Measurements from ENCODE around the gene USP38.
A peak's percentile ranks its signal among the peaks of the same experiment; 100 is the strongest.

USP38 gene

GRCh38 chr4:143185253-143186107, 763 bp downstream of the USP38 start:
- WGBS, 2 experiments (ENCODE audit: insufficient coverage in 2 of 2) = 0% methylated on average over 45 to 46 of the region's 50 CpGs
- H3K4me1 ChIP-seq (ENCODE audit: control insufficient read depth, insufficient read depth, low read length, poor library complexity, severe bottlenecking) = peaks cover 6% of the 10 kb centered on the region
- H3K27ac ChIP-seq (ENCODE audit: low read depth, low read length, severe bottlenecking) = peak overlapping the region; percentile 82
- no peaks in the 10 kb centered on the region for H3K9me3 ChIP-seq (ENCODE audit: control insufficient read depth, low read length)
- peaks cover 14% of the 10 kb centered on the region for H3K36me3 ChIP-seq (ENCODE audit: control insufficient read depth, insufficient read depth, low read length)
- peak overlapping the region; percentile 98 for H3K4me3 ChIP-seq (ENCODE audit: extremely low read depth, insufficient read depth, low read length, poor library complexity, severe bottlenecking)

- WGBS, 2 experiments (ENCODE audit: insufficient coverage in 2 of 2) = 5 to 7% methylated on average over 3 to 5 of the region's 6 CpGs
- Histone ChIP-seq H3K27ac (ENCODE audit: low read depth, low read length, severe bottlenecking) (peak overlapping the region; percentile 57), H3K9me3 (ENCODE audit: control insufficient read depth, low read length) (no peaks in the 10 kb centered on the region), H3K4me1 (ENCODE audit: control insufficient read depth, insufficient read depth, low read length, poor library complexity, severe bottlenecking) (peaks cover 6% of the 10 kb centered on the region), H3K36me3 (ENCODE audit: control insufficient read depth, insufficient read depth, low read length) (peaks cover 22% of the 10 kb centered on the region), H3K4me3 (ENCODE audit: extremely low read depth, insufficient read depth, low read length, poor library complexity, severe bottlenecking) (peak overlapping the region; percentile 98)
Observed at GRCh38 chr4:143186212-143186611, 1.5 kb downstream of the USP38 start.

GRCh38 chr4:143186649-143187048, 1.9 kb downstream of the USP38 start:
- H3K36me3 ChIP-seq (ENCODE audit: control insufficient read depth, insufficient read depth, low read length) = peaks cover 25% of the 10 kb centered on the region
- H3K4me3 ChIP-seq (ENCODE audit: extremely low read depth, insufficient read depth, low read length, poor library complexity, severe bottlenecking) = peak overlapping the region; percentile 98
- peak overlapping the region; percentile 57 for H3K27ac ChIP-seq (ENCODE audit: low read depth, low read length, severe bottlenecking)
- H3K4me1 ChIP-seq (ENCODE audit: control insufficient read depth, insufficient read depth, low read length, poor library complexity, severe bottlenecking) = peaks cover 6% of the 10 kb centered on the region
- no peaks in the 10 kb centered on the region for H3K9me3 ChIP-seq (ENCODE audit: control insufficient read depth, low read length)
- WGBS, 2 experiments (ENCODE audit: insufficient coverage in 2 of 2) = 0 to 10% methylated on average over 4 of the region's 7 CpGs

- H3K4me1 ChIP-seq (ENCODE audit: control insufficient read depth, insufficient read depth, low read length, poor library complexity, severe bottlenecking) = peaks cover 6% of the 10 kb centered on the region
- H3K27ac ChIP-seq (ENCODE audit: low read depth, low read length, severe bottlenecking) = no peak overlapping the region
- WGBS, 2 experiments (ENCODE audit: insufficient coverage in 2 of 2) = no CpG with 5 or more reads among the region's 3 CpGs
- H3K9me3 ChIP-seq (ENCODE audit: control insufficient read depth, low read length) = no peaks in the 10 kb centered on the region
- peaks cover 39% of the 10 kb centered on the region for H3K36me3 ChIP-seq (ENCODE audit: control insufficient read depth, insufficient read depth, low read length)
- H3K4me3 ChIP-seq (ENCODE audit: extremely low read depth, insufficient read depth, low read length, poor library complexity, severe bottlenecking) = no peak overlapping the region
Observed at GRCh38 chr4:143188136-143189088, 3.7 kb downstream of the USP38 start.

GRCh38 chr4:143189528-143189927, 4.8 kb downstream of the USP38 start:
- Histone ChIP-seq H3K4me1 (ENCODE audit: control insufficient read depth, insufficient read depth, low read length, poor library complexity, severe bottlenecking) (peaks cover 6% of the 10 kb centered on the region), H3K36me3 (ENCODE audit: control insufficient read depth, insufficient read depth, low read length) (peaks cover 51% of the 10 kb centered on the region), H3K9me3 (ENCODE audit: control insufficient read depth, low read length) (no peaks in the 10 kb centered on the region), H3K4me3 (ENCODE audit: extremely low read depth, insufficient read depth, low read length, poor library complexity, severe bottlenecking) (no peak overlapping the region), H3K27ac (ENCODE audit: low read depth, low read length, severe bottlenecking) (no peak overlapping the region)
- 78 to 92% methylated on average over 1 to 2 of the region's 4 CpGs for WGBS, 2 experiments (ENCODE audit: insufficient coverage in 2 of 2)

GRCh38 chr4:143195581-143195980, 10.9 kb downstream of the USP38 start:
- peaks cover 90% of the 10 kb centered on the region for H3K36me3 ChIP-seq (ENCODE audit: control insufficient read depth, insufficient read depth, low read length)
- no peak overlapping the region for H3K27ac ChIP-seq (ENCODE audit: low read depth, low read length, severe bottlenecking)
- no peaks in the 10 kb centered on the region for H3K9me3 ChIP-seq (ENCODE audit: control insufficient read depth, low read length)
- no peaks in the 10 kb centered on the region for H3K4me1 ChIP-seq (ENCODE audit: control insufficient read depth, insufficient read depth, low read length, poor library complexity, severe bottlenecking)
- no peak overlapping the region for H3K4me3 ChIP-seq (ENCODE audit: extremely low read depth, insufficient read depth, low read length, poor library complexity, severe bottlenecking)

- H3K4me1 ChIP-seq (ENCODE audit: control insufficient read depth, insufficient read depth, low read length, poor library complexity, severe bottlenecking) = no peaks in the 10 kb centered on the region
- H3K9me3 ChIP-seq (ENCODE audit: control insufficient read depth, low read length) = no peaks in the 10 kb centered on the region
- WGBS, 2 experiments (ENCODE audit: insufficient coverage in 2 of 2) = 100% methylated on average over 1 to 2 of the region's 2 CpGs
- H3K4me3 ChIP-seq (ENCODE audit: extremely low read depth, insufficient read depth, low read length, poor library complexity, severe bottlenecking) = no peak overlapping the region
- H3K27ac ChIP-seq (ENCODE audit: low read depth, low read length, severe bottlenecking) = no peak overlapping the region
- peaks cover 84% of the 10 kb centered on the region for H3K36me3 ChIP-seq (ENCODE audit: control insufficient read depth, insufficient read depth, low read length)
Observed at GRCh38 chr4:143196323-143196722, 11.6 kb downstream of the USP38 start.

- Histone ChIP-seq H3K9me3 (ENCODE audit: control insufficient read depth, low read length) (no peaks in the 10 kb centered on the region), H3K27ac (ENCODE audit: low read depth, low read length, severe bottlenecking) (no peak overlapping the region), H3K4me1 (ENCODE audit: control insufficient read depth, insufficient read depth, low read length, poor library complexity, severe bottlenecking) (no peaks in the 10 kb centered on the region), H3K36me3 (ENCODE audit: control insufficient read depth, insufficient read depth, low read length) (peaks cover 69% of the 10 kb centered on the region), H3K4me3 (ENCODE audit: extremely low read depth, insufficient read depth, low read length, poor library complexity, severe bottlenecking) (no peak overlapping the region)
- WGBS, 2 experiments (ENCODE audit: insufficient coverage in 2 of 2) = 86 to 100% methylated on average over 1 to 2 of the region's 2 CpGs
Observed at GRCh38 chr4:143199503-143199902, 14.8 kb downstream of the USP38 start.

GRCh38 chr4:143202824-143203223, 18.1 kb downstream of the USP38 start:
- no CpG with 5 or more reads among the region's 1 CpG for WGBS, 2 experiments (ENCODE audit: insufficient coverage in 2 of 2)
- Histone ChIP-seq H3K27ac (ENCODE audit: low read depth, low read length, severe bottlenecking) (no peak overlapping the region), H3K36me3 (ENCODE audit: control insufficient read depth, insufficient read depth, low read length) (peaks cover 53% of the 10 kb centered on the region), H3K4me3 (ENCODE audit: extremely low read depth, insufficient read depth, low read length, poor library complexity, severe bottlenecking) (no peak overlapping the region), H3K4me1 (ENCODE audit: control insufficient read depth, insufficient read depth, low read length, poor library complexity, severe bottlenecking) (no peaks in the 10 kb centered on the region), H3K9me3 (ENCODE audit: control insufficient read depth, low read length) (no peaks in the 10 kb centered on the region)

GRCh38 chr4:143203577-143203976, 18.9 kb downstream of the USP38 start:
- Histone ChIP-seq H3K36me3 (ENCODE audit: control insufficient read depth, insufficient read depth, low read length) (peaks cover 46% of the 10 kb centered on the region), H3K4me3 (ENCODE audit: extremely low read depth, insufficient read depth, low read length, poor library complexity, severe bottlenecking) (no peak overlapping the region), H3K27ac (ENCODE audit: low read depth, low read length, severe bottlenecking) (no peak overlapping the region), H3K4me1 (ENCODE audit: control insufficient read depth, insufficient read depth, low read length, poor library complexity, severe bottlenecking) (no peaks in the 10 kb centered on the region), H3K9me3 (ENCODE audit: control insufficient read depth, low read length) (no peaks in the 10 kb centered on the region)
- no CpG with 5 or more reads among the region's 1 CpG for WGBS, 2 experiments (ENCODE audit: insufficient coverage in 2 of 2)
